ENCODE measurements around the gene ASCL5. TPM values are rescaled to one million over a fixed set of nuclear protein-coding genes. Genes with fewer than 3 reads are reported as not detected.

ASCL5 gene
- total RNA-seq, 2 experiments from 2014 or later = not detected

DNA sequence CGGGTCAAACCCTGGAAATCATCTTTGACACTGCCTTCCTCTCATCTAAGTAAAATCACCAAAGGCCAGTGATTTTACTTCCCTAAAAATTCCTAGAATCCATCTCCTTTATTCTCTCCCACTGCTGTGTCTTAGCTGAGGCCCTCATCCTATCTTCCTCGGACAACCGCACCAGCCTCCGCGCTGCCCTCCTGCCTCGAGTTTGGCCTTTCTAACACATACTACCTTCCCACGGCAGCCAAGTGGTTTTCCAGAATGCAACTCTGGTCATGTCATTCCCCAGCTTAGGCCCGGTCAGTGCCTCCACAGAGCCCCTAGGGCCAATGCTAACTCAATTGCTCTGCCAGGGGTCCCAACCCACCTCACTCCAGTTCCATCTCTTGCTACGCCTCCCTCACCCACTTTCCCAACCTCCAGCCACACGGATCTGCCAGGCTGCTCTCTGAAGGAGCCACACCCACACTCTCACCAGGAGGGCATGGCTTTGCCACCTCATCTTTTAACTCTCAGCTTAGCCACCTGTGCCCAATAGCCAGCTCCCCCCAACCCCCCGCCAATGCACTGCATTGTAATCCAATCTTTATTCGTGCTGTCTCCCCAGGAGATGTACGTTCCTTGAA is 20.5 kb upstream of the ASCL5 start:
- no peak for DNase-seq
- H3K27me3 Mint-ChIP-seq (ENCODE audit: low read depth) = no peaks in the 10 kb centered on the region
- ChIA-PET CTCF (no interaction called here), POLR2A (no interaction called here)
- no peak overlapping the region for H3K27ac Mint-ChIP-seq
- ATAC-seq = no peak
- peaks cover under 1% of the 10 kb centered on the region for H3K4me1 Mint-ChIP-seq (ENCODE audit: low read depth)
- H3K4me3 Mint-ChIP-seq = no peak overlapping the region
- peaks cover 2% of the 10 kb centered on the region for H3K36me3 Mint-ChIP-seq (ENCODE audit: low read depth)
- H3K9me3 Mint-ChIP-seq (ENCODE audit: insufficient read depth) = no peaks in the 10 kb centered on the region

- H3K4me1 Mint-ChIP-seq (ENCODE audit: low read depth) = no peaks in the 10 kb centered on the region
- DNase-seq = no peak
- H3K27me3 Mint-ChIP-seq (ENCODE audit: low read depth) = no peaks in the 10 kb centered on the region
- no peaks in the 10 kb centered on the region for H3K9me3 Mint-ChIP-seq (ENCODE audit: insufficient read depth)
- no peak overlapping the region for H3K4me3 Mint-ChIP-seq
- H3K27ac Mint-ChIP-seq = no peak overlapping the region
- no peak for ATAC-seq
- POLR2A ChIA-PET = no interaction called here
- peaks cover 2% of the 10 kb centered on the region for H3K36me3 Mint-ChIP-seq (ENCODE audit: low read depth)
- CTCF ChIA-PET = no interaction called here
These were observed 19.8 kb upstream of the ASCL5 start for GRCh38 chr1:201146626-201147390.

DNA sequence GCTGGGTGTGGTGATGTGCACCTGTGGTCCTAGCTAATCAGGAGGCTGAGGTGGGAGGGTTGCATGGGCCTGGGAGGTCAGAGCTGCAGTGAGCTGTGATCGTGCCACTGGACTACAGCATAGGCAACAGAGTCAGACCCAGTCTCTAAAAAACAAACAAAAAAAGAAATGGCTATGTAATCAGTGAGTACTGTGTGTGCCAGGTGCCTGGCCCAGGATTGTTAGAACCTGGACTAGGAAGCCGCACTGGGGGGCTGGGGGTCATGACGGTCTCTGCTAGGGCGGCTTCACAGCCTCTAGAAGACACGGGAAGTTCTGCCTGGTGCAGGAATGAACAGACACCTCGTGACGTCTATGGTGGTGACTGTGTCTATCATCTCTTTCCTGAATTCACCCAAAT is 18.8 kb upstream of the ASCL5 start:
- Mint-ChIP-seq H3K4me1 (ENCODE audit: low read depth) (no peaks in the 10 kb centered on the region), H3K4me3 (no peak overlapping the region), H3K36me3 (ENCODE audit: low read depth) (peaks cover 2% of the 10 kb centered on the region), H3K27ac (no peak overlapping the region), H3K27me3 (ENCODE audit: low read depth) (no peaks in the 10 kb centered on the region), H3K9me3 (ENCODE audit: insufficient read depth) (no peaks in the 10 kb centered on the region)
- ChIA-PET POLR2A (no interaction called here), CTCF (interaction anchor here (1.5 kb wide), 1 partner anchor 13 kb away, joined by 4 read pairs; no protein-coding TSS in a partner anchor)
- DNase-seq (no peak), ATAC-seq (no peak)

DNA sequence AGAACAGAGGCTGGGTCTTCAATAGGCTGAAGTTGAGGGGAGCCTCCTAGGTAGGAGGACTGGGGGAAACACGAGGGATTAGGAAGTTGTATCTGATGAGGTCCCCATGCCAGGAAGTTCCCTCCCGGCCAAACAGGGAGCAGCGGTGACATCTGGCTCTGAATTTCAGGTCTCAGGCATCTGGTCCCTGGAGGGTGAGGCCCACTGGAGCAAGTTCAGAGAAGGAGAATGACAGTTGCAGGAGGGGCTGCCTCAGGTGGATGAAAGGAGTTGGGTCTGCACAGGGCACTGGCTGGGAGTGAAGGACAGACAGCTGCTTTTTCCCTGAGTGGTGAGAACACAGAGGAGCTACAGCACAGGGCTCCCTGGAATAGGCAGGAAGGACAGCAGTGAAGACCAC is 18.1 kb upstream of the ASCL5 start:
- ATAC-seq (no peak), DNase-seq (no peak)
- Mint-ChIP-seq H3K36me3 (ENCODE audit: low read depth) (peaks cover 2% of the 10 kb centered on the region), H3K9me3 (ENCODE audit: insufficient read depth) (no peaks in the 10 kb centered on the region), H3K27me3 (ENCODE audit: low read depth) (no peaks in the 10 kb centered on the region), H3K4me1 (ENCODE audit: low read depth) (no peaks in the 10 kb centered on the region), H3K4me3 (no peak overlapping the region), H3K27ac (no peak overlapping the region)
- CTCF ChIA-PET = interaction anchor here (1.5 kb wide), 1 partner anchor 14 kb away, joined by 4 read pairs; no protein-coding TSS in a partner anchor
- POLR2A ChIA-PET = no interaction called here

- no peak for ATAC-seq
- Mint-ChIP-seq H3K27me3 (ENCODE audit: low read depth) (no peaks in the 10 kb centered on the region), H3K4me3 (no peak overlapping the region), H3K36me3 (ENCODE audit: low read depth) (peaks cover 2% of the 10 kb centered on the region), H3K9me3 (ENCODE audit: insufficient read depth) (no peaks in the 10 kb centered on the region), H3K27ac (no peak overlapping the region), H3K4me1 (ENCODE audit: low read depth) (no peaks in the 10 kb centered on the region)
- CTCF ChIA-PET = interaction anchor here (1.5 kb wide), 1 partner anchor 14 kb away, joined by 4 read pairs; no protein-coding TSS in a partner anchor
- POLR2A ChIA-PET = no interaction called here
- no peak for DNase-seq
These were observed 17.7 kb upstream of the ASCL5 start for GRCh38 chr1:201144701-201145100.

- Mint-ChIP-seq H3K27ac (no peak overlapping the region), H3K36me3 (ENCODE audit: low read depth) (peaks cover 2% of the 10 kb centered on the region), H3K4me3 (no peak overlapping the region), H3K4me1 (ENCODE audit: low read depth) (no peaks in the 10 kb centered on the region), H3K9me3 (ENCODE audit: insufficient read depth) (no peaks in the 10 kb centered on the region), H3K27me3 (ENCODE audit: low read depth) (no peaks in the 10 kb centered on the region)
- ChIA-PET CTCF (interaction anchor here (1.2 to 1.5 kb wide), 2 partner anchors 15 to 25 kb away, joined by 4 to 5 read pairs; no protein-coding TSS in a partner anchor), POLR2A (no interaction called here)
- no peak for ATAC-seq
- DNase-seq = no peak
These were observed 17.0 kb upstream of the ASCL5 start for GRCh38 chr1:201143726-201144635.

GRCh38 chr1:201142849-201143725 is 16.1 kb upstream of the ASCL5 start:
- no peak for ATAC-seq
- Mint-ChIP-seq H3K4me3 (no peak overlapping the region), H3K4me1 (ENCODE audit: low read depth) (no peaks in the 10 kb centered on the region), H3K27ac (no peak overlapping the region), H3K36me3 (ENCODE audit: low read depth) (peaks cover 2% of the 10 kb centered on the region), H3K27me3 (ENCODE audit: low read depth) (no peaks in the 10 kb centered on the region), H3K9me3 (ENCODE audit: insufficient read depth) (no peaks in the 10 kb centered on the region)
- ChIA-PET CTCF (interaction anchor here (1.1 to 1.2 kb wide), 2 partner anchors 24 to 172 kb away, joined by 3 to 5 read pairs; no protein-coding TSS in a partner anchor), POLR2A (no interaction called here)
- no peak for DNase-seq

GRCh38 chr1:201142011-201142848 is 15.2 kb upstream of the ASCL5 start:
- no peaks in the 10 kb centered on the region for H3K9me3 Mint-ChIP-seq (ENCODE audit: insufficient read depth)
- no peaks in the 10 kb centered on the region for H3K27me3 Mint-ChIP-seq (ENCODE audit: low read depth)
- H3K36me3 Mint-ChIP-seq (ENCODE audit: low read depth) = peaks cover 2% of the 10 kb centered on the region
- ChIA-PET POLR2A (no interaction called here), CTCF (interaction anchor here (1.0 to 1.2 kb wide), 3 partner anchors 7 to 171 kb away, joined by 3 to 5 read pairs (median 3); no protein-coding TSS in a partner anchor)
- no peaks in the 10 kb centered on the region for H3K4me1 Mint-ChIP-seq (ENCODE audit: low read depth)
- ATAC-seq = no peak
- H3K27ac Mint-ChIP-seq = no peak overlapping the region
- no peak for DNase-seq
- H3K4me3 Mint-ChIP-seq = no peak overlapping the region

DNA sequence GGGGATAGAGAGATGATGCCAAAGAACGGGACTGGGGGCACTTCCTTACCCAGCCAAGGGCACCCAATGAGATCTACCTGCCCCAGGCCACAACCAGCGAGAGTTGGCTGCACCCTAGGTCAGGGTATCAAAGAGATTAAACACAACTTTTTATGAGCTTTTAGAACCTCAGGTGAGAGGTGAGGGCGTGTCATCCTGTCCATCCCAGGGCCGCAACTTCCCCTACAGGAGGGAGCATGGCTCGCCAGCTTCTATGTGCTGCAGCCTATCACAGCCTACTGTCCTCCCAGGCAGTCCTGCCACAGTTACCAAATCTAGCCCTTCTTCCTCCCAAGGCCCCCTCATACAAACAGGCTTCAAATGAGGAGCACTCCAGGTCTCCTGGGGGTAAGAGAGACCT is 14.4 kb upstream of the ASCL5 start:
- Mint-ChIP-seq H3K27me3 (ENCODE audit: low read depth) (no peaks in the 10 kb centered on the region), H3K36me3 (ENCODE audit: low read depth) (peaks cover 2% of the 10 kb centered on the region), H3K27ac (no peak overlapping the region), H3K4me1 (ENCODE audit: low read depth) (no peaks in the 10 kb centered on the region), H3K4me3 (no peak overlapping the region), H3K9me3 (ENCODE audit: insufficient read depth) (no peaks in the 10 kb centered on the region)
- ATAC-seq = no peak
- ChIA-PET POLR2A (no interaction called here), CTCF (interaction anchor here (1.0 kb wide), 1 partner anchor 8 kb away, joined by 3 read pairs; no protein-coding TSS in a partner anchor)
- DNase-seq = no peak

DNA sequence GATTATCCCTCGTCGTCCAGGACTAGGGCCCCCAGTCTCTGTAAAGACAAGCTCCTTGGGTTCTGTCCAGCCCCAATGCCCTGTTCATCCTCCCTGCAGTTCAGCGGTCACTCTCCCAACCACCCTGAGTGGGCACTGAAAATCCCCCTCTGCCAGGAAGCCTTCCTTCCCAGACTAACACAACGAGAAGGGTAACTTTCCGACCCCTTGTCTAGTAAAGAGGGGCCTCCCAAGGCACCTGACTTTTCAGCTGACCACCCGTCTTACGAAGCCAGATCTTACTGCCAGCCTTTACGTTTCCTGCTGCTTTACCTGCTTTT is 13.9 kb upstream of the ASCL5 start:
- POLR2A ChIA-PET = no interaction called here
- H3K4me3 Mint-ChIP-seq = no peak overlapping the region
- H3K27ac Mint-ChIP-seq = no peak overlapping the region
- H3K9me3 Mint-ChIP-seq (ENCODE audit: insufficient read depth) = no peaks in the 10 kb centered on the region
- ATAC-seq = no peak
- H3K4me1 Mint-ChIP-seq (ENCODE audit: low read depth) = no peaks in the 10 kb centered on the region
- CTCF ChIA-PET = interaction anchor here (1.0 kb wide), 1 partner anchor 9 kb away, joined by 3 read pairs; no protein-coding TSS in a partner anchor
- no peaks in the 10 kb centered on the region for H3K27me3 Mint-ChIP-seq (ENCODE audit: low read depth)
- peaks cover 2% of the 10 kb centered on the region for H3K36me3 Mint-ChIP-seq (ENCODE audit: low read depth)
- no peak for DNase-seq
